ENCODE measurements around the gene CENPB.

DNA sequence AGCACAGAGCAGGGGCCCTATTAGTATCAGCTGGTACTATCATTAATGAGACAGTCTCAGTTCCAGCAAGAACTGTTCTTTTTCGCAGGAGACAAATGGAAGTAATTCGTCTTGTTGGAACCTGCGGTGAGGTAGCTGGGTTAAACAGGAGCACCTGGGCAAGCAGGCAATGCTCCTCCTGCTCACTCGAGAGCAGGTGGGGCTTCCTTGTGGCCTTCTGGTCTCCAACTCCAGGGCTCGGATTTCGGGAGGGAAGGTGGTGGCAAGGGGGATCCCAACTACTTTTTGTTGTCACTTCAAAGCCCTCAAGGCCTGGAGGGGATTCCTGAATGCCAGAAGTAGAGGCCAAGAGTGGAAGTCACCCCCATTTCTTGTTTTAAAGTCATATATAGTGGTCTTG is 3.9 kb downstream of the CENPB start:
- TF ChIP-seq, protein P1, sequence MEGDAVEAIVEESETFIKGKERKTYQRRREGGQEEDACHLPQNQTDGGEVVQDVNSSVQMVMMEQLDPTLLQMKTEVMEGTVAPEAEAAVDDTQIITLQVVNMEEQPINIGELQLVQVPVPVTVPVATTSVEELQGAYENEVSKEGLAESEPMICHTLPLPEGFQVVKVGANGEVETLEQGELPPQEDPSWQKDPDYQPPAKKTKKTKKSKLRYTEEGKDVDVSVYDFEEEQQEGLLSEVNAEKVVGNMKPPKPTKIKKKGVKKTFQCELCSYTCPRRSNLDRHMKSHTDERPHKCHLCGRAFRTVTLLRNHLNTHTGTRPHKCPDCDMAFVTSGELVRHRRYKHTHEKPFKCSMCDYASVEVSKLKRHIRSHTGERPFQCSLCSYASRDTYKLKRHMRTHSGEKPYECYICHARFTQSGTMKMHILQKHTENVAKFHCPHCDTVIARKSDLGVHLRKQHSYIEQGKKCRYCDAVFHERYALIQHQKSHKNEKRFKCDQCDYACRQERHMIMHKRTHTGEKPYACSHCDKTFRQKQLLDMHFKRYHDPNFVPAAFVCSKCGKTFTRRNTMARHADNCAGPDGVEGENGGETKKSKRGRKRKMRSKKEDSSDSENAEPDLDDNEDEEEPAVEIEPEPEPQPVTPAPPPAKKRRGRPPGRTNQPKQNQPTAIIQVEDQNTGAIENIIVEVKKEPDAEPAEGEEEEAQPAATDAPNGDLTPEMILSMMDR (IDR thresholded peaks at IDR 0.05): no peak
- no peak for TF ChIP-seq ZFX (IDR thresholded peaks at IDR 0.05; ENCODE audit: borderline replicate concordance)
